PFSK-1 (cell line): ENCODE results near the gene AGBL5.

ENCODE experiments used
- FOXP2 ChIP-seq: optimal IDR thresholded peaks from 2 replicates; pipeline ENCODE3; 2011; ENCODE audit warnings: borderline replicate concordance, control low read depth, inconsistent platforms; ENCODE audit not compliant: insufficient read depth; ENCODE audit errors: extremely low read length, extremely low read depth
- POLR2AphosphoS5 ChIP-seq: IDR thresholded peaks from 2 replicates; pipeline ENCODE4 v1.6.1; 2012; ENCODE audit warnings: low read depth, mild to moderate bottlenecking, control low read depth, low read length, moderate library complexity
- REST ChIP-seq, 2 experiments: IDR thresholded peaks; 2 replicates each; pipeline versions ENCODE4 v1.6.1 to v1.8.0; 2011 to 2012; ENCODE audit warnings: low read depth in 2 of 2, low read length in 2 of 2, control low read depth in 1 of 2, inconsistent platforms in 1 of 2, mild to moderate bottlenecking in 1 of 2, moderate library complexity in 1 of 2; ENCODE audit not compliant: insufficient read depth in 1 of 2
- TAF1 ChIP-seq: IDR thresholded peaks from 2 replicates; pipeline ENCODE4 v1.6.1; 2012; ENCODE audit warnings: low read length, control low read depth, borderline replicate concordance; ENCODE audit not compliant: insufficient read depth

GRCh38 chr2:27082773-27083409 is 31.4 kb downstream of the AGBL5 start:
- TF ChIP-seq REST (IDR thresholded peaks at IDR 0.05; ENCODE audit: insufficient read depth in 1 of 2, low read depth in 2 of 2, low read length in 2 of 2) (no peak), POLR2AphosphoS5 (no peak), FOXP2 (no peak), TAF1 (no peak)
